ENCODE data around the gene DEFB123. TPM values are rescaled to one million over a fixed set of nuclear protein-coding genes. Genes with fewer than 3 reads are reported as not detected.

The DEFB123 gene
- total RNA-seq, 1 experiment from 2014 or later: not detected

- intact Hi-C loops (cut with micrococcal nuclease; ENCODE audit: unreplicated experiment): no loop called here
- Histone ChIP-seq H3K27me3 (ENCODE audit: insufficient read depth, low read depth) (no peaks in the 10 kb centered on the region), H4K20me1 (ENCODE audit: insufficient read depth) (no peaks in the 10 kb centered on the region), H3K36me3 (ENCODE audit: low read depth) (no peaks in the 10 kb centered on the region), H3K4me3 (no peak overlapping the region), H3K27ac (no peak overlapping the region), H3K4me1 (replicated peaks; ENCODE audit: insufficient read depth) (no peaks in the 10 kb centered on the region), H2AFZ (no peak overlapping the region), H3K9me3 (ENCODE audit: insufficient read depth, low read depth) (no peaks in the 10 kb centered on the region), H3F3A (ENCODE audit: insufficient read depth, low read depth) (no peaks in the 10 kb centered on the region), H3K4me2 (no peak overlapping the region), H3K9me2 (ENCODE audit: insufficient read depth) (no peaks in the 10 kb centered on the region), H3K79me2 (ENCODE audit: low read depth) (no peaks in the 10 kb centered on the region)
- no peak for DNase-seq
- POLR2A ChIA-PET (ENCODE audit: unreplicated experiment): no interaction called here
- no TSS peak for BruUV-seq (replicated peaks)
- TF ChIP-seq CTCF (conservative IDR thresholded peaks at IDR 0.05): no peak
- no peak for TF ChIP-seq EZH2 (IDR thresholded peaks at IDR 0.05; ENCODE audit: low read depth)
- CTCF ChIA-PET: interaction anchor here (0.5 kb wide), 1 partner anchor 34 kb away, joined by 6 read pairs; no protein-coding TSS in a partner anchor
These were observed 56.4 kb downstream of the DEFB123 start for GRCh38 chr20:31496761-31497295.

- Histone ChIP-seq H4K20me1 (ENCODE audit: insufficient read depth) (no peaks in the 10 kb centered on the region), H3K4me3 (no peak overlapping the region), H3K4me1 (replicated peaks; ENCODE audit: insufficient read depth) (no peaks in the 10 kb centered on the region), H3K27me3 (ENCODE audit: insufficient read depth, low read depth) (no peaks in the 10 kb centered on the region), H3K27ac (no peak overlapping the region), H3K79me2 (ENCODE audit: low read depth) (no peaks in the 10 kb centered on the region), H3F3A (ENCODE audit: insufficient read depth, low read depth) (no peaks in the 10 kb centered on the region), H3K4me2 (no peak overlapping the region), H3K36me3 (ENCODE audit: low read depth) (no peaks in the 10 kb centered on the region), H2AFZ (no peak overlapping the region), H3K9me3 (ENCODE audit: insufficient read depth, low read depth) (no peaks in the 10 kb centered on the region), H3K9me2 (ENCODE audit: insufficient read depth) (no peaks in the 10 kb centered on the region)
- TF ChIP-seq CTCF (conservative IDR thresholded peaks at IDR 0.05): no peak
- TF ChIP-seq EZH2 (IDR thresholded peaks at IDR 0.05; ENCODE audit: low read depth): no peak
- POLR2A ChIA-PET (ENCODE audit: unreplicated experiment): no interaction called here
- DNase-seq: no peak
- intact Hi-C loops (cut with micrococcal nuclease; ENCODE audit: unreplicated experiment): no loop called here
- CTCF ChIA-PET: no interaction called here
- no TSS peak for BruUV-seq (replicated peaks)
These were observed 57.6 kb downstream of the DEFB123 start for GRCh38 chr20:31497838-31498540.

Other genes starting within 250 kb of the DEFB123 start
- gene DEFB115, start 183.0 kb upstream of the DEFB123 start, total RNA-seq (2021): not detected in 2 replicates
- not detected in 2 replicates for gene DEFB116, start 132.0 kb upstream of the DEFB123 start, total RNA-seq (2021)
- not detected in 2 replicates for gene DEFB118, start 72.0 kb upstream of the DEFB123 start, total RNA-seq (2021)
- not detected in 2 replicates for gene DEFB119, start 50.0 kb upstream of the DEFB123 start, total RNA-seq (2021)
- gene DEFB121, start 34.4 kb upstream of the DEFB123 start, total RNA-seq (2021): not detected in 2 replicates
- not detected in 2 replicates for gene DEFB124, start 34.5 kb downstream of the DEFB123 start, total RNA-seq (2021)
- not detected in 2 replicates for gene REM1, start 34.7 kb downstream of the DEFB123 start, total RNA-seq (2021)
- gene HM13, start 73.8 kb downstream of the DEFB123 start, total RNA-seq (2021): 220 and 272 TPM in 2 replicates
- gene ID1, start 164.7 kb downstream of the DEFB123 start, total RNA-seq (2021): 74.4 and 164 TPM in 2 replicates
- not detected in 2 replicates for gene COX4I2, start 197.3 kb downstream of the DEFB123 start, total RNA-seq (2021)